ENCODE measurements around the gene SLC22A23.

- no peak for TF ChIP-seq POLR2A (IDR thresholded peaks at IDR 0.05)
- TF ChIP-seq CTCF (IDR thresholded peaks at IDR 0.05 in 4 of 5, conservative IDR thresholded peaks at IDR 0.05 in 1 of 5) = no peak
Measured at GRCh38 chr6:3457710-3458602, 1.1 kb upstream of the SLC22A23 start.

Data from gastrocnemius medialis (tissue), 4 donors.